ENCODE measurements around the gene LCA5L.
A peak's percentile ranks its signal among the peaks of the same experiment; 100 is the strongest.

GRCh38 chr21:39441502-39442475, 3.8 kb downstream of the LCA5L start:
- TF ChIP-seq POLR2A (IDR thresholded peaks at IDR 0.05) = peak in 1 of 2 donors; percentile 17
- TF ChIP-seq CTCF (IDR thresholded peaks at IDR 0.05) = peak; percentile 51 to 78 (median 64)

All from adrenal gland (tissue), 5 donors.